Ectodermal cell (in vitro differentiated cells): ENCODE results near the gene VWA5A.

Experiments
- H3K27ac ChIP-seq: 2 replicates; pipeline ENCODE4 v1.7.0; 2013; ENCODE audit warnings: mild to moderate bottlenecking, low read depth, low read length; ENCODE audit not compliant: insufficient read depth, poor library complexity, severe bottlenecking
- H3K27me3 ChIP-seq: 2 replicates; pipeline ENCODE4 v1.7.0; 2013; ENCODE audit warnings: mild to moderate bottlenecking, low read length; ENCODE audit not compliant: insufficient read depth, control insufficient read depth, poor library complexity, severe bottlenecking
- H3K36me3 ChIP-seq: one replicate; pipeline ENCODE4 v1.7.0; 2013; ENCODE audit warnings: low read length; ENCODE audit not compliant: control insufficient read depth, insufficient read depth
- H3K4me1 ChIP-seq: one replicate; pipeline ENCODE4 v1.7.0; 2013; ENCODE audit warnings: low read length; ENCODE audit not compliant: control insufficient read depth, insufficient read depth
- H3K4me3 ChIP-seq: 2 replicates; pipeline ENCODE4 v1.7.0; 2013; ENCODE audit warnings: low read depth, low read length, control low read depth; ENCODE audit not compliant: insufficient read depth
- H3K9me3 ChIP-seq: 2 replicates; pipeline ENCODE4 v1.7.0; 2013; ENCODE audit warnings: mild to moderate bottlenecking, low read length, moderate library complexity; ENCODE audit not compliant: control insufficient read depth
- WGBS, 2 experiments: methylation state at CpG; one replicate each; pipeline ENCODE4 v1.1.7; 2013; ENCODE audit warnings: missing lambda C conversion rate in 2 of 2; 5-methylcytosine and 5-hydroxymethylcytosine counted together

Gene VWA5A

GRCh38 chr11:124090996-124091395, 24.3 kb upstream of the VWA5A start:
- Histone ChIP-seq H3K4me3 (no peak overlapping the region), H3K4me1 (no peaks in the 10 kb centered on the region), H3K36me3 (no peaks in the 10 kb centered on the region), H3K27me3 (no peaks in the 10 kb centered on the region), H3K27ac (no peak overlapping the region), H3K9me3 (no peaks in the 10 kb centered on the region)

GRCh38 chr11:124093330-124093729, 21.9 kb upstream of the VWA5A start:
- no peak overlapping the region for H3K27ac ChIP-seq
- no peaks in the 10 kb centered on the region for H3K36me3 ChIP-seq
- 86 to 96% methylated on average over 2 of the region's 2 CpGs for WGBS, 2 experiments
- no peaks in the 10 kb centered on the region for H3K9me3 ChIP-seq
- H3K27me3 ChIP-seq, result no peaks in the 10 kb centered on the region
- no peaks in the 10 kb centered on the region for H3K4me1 ChIP-seq
- no peak overlapping the region for H3K4me3 ChIP-seq

- no peak overlapping the region for H3K27ac ChIP-seq
- 67 to 70% methylated on average over 4 to 5 of the region's 5 CpGs for WGBS, 2 experiments
- H3K4me3 ChIP-seq, result no peak overlapping the region
- H3K27me3 ChIP-seq, result no peaks in the 10 kb centered on the region
- no peaks in the 10 kb centered on the region for H3K4me1 ChIP-seq
- H3K36me3 ChIP-seq, result no peaks in the 10 kb centered on the region
- H3K9me3 ChIP-seq, result no peaks in the 10 kb centered on the region
Measured at GRCh38 chr11:124094731-124095130, 20.5 kb upstream of the VWA5A start.

DNA sequence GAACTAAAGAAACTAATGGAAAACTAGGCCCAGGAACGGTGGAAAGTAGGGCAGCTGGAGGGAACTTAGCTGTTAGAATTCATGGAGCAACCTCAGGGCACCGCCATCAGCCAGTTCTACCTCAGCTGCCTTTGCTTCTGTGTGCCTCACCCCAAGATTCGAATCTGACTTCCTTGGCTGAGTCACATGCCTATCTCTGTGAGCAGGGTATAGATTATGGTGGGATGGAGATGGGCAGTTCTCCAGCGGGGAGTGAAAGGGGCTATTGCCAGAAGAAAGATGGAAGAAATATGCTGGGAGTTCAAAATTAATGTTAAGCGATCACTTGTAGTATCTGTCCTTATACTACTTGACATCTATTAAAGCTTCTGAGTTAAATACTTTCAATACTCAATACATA, 18.9 kb upstream of the VWA5A start:
- Histone ChIP-seq H3K9me3 (no peaks in the 10 kb centered on the region), H3K36me3 (no peaks in the 10 kb centered on the region), H3K4me1 (no peaks in the 10 kb centered on the region), H3K27me3 (no peaks in the 10 kb centered on the region), H3K4me3 (no peak overlapping the region), H3K27ac (no peak overlapping the region)
- WGBS, 2 experiments, result 93 to 97% methylated on average over 4 to 5 of the region's 5 CpGs

DNA sequence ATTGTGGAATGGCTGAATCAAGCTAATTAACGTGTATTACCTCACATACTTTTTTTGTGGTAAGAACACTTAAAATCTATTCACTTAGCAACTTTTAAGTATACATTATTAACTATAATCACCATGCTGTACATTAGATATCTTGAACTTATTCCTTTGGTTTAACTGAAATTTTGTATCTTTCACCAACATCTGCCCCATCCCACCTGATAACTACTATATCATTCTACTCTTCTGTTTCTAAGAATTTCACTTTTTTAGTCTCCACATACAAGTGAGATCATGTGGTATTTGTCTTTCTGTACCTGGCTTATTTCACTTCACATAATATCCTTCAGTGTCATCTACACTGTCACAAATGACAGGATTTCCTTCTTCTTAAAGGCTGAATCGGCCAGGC, 17.1 kb upstream of the VWA5A start:
- no peak overlapping the region for H3K4me3 ChIP-seq
- H3K27ac ChIP-seq, result no peak overlapping the region
- H3K4me1 ChIP-seq, result no peaks in the 10 kb centered on the region
- H3K36me3 ChIP-seq, result no peaks in the 10 kb centered on the region
- no peaks in the 10 kb centered on the region for H3K27me3 ChIP-seq
- 76 to 81% methylated on average over 1 to 2 of the region's 2 CpGs for WGBS, 2 experiments
- no peaks in the 10 kb centered on the region for H3K9me3 ChIP-seq

GRCh38 chr11:124101737-124102136, 13.5 kb upstream of the VWA5A start:
- Histone ChIP-seq H3K4me1 (no peaks in the 10 kb centered on the region), H3K27ac (no peak overlapping the region), H3K9me3 (no peaks in the 10 kb centered on the region), H3K36me3 (no peaks in the 10 kb centered on the region), H3K27me3 (no peaks in the 10 kb centered on the region), H3K4me3 (no peak overlapping the region)
- WGBS, 2 experiments, result 80 to 100% methylated on average over 1 of the region's 1 CpG

GRCh38 chr11:124108156-124108555, 7.1 kb upstream of the VWA5A start:
- H3K27ac ChIP-seq, result no peak overlapping the region
- 67 to 69% methylated on average over 1 of the region's 1 CpG for WGBS, 2 experiments
- no peaks in the 10 kb centered on the region for H3K27me3 ChIP-seq

DNA sequence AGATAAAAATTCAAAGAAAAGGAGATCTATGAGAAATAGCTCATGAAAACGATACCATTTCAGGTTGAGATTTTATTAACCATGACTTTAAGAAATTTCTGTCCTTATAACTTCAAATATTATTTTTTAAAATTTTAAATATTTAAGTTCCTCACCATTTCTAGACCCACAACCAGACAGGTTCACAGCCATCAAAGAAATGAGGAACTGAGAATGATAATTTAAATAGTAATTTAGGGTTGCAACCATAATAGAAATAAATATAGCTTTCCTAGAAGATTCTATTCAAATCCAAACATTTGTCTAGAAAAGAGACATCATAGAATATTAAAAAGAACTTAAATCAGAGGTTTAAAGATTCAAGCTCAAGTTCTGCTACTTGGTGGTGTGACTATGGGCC, 5.9 kb upstream of the VWA5A start:
- no peaks in the 10 kb centered on the region for H3K36me3 ChIP-seq
- WGBS, 2 experiments, result no CpG with 5 or more reads among the region's 1 CpG
- H3K9me3 ChIP-seq, result no peaks in the 10 kb centered on the region

More at GRCh38 chr11:124108156-124108555, 7.1 kb upstream of the VWA5A start:
- Histone ChIP-seq H3K4me1 (no peaks in the 10 kb centered on the region), H3K36me3 (no peaks in the 10 kb centered on the region), H3K9me3 (no peaks in the 10 kb centered on the region), H3K4me3 (no peak overlapping the region)

DNA sequence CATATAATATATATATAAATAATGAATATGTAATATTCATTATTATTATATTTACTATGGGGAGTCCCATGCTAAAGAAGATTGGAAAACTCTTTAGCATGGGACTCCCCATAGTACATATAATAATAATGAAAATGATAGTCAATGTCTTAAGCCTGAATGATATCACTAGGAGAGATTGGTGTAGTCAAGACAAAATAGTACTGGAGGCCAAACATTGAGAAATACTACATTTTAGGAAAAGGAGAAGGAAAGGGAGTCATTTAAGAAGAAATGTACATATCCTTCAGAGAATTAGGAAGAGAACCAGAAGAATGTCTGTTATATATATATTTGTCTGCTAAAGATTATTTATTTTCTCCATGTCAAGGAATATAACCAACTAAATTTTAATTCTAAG, 5.0 kb upstream of the VWA5A start:
- no peak overlapping the region for H3K4me3 ChIP-seq
- no peaks in the 10 kb centered on the region for H3K36me3 ChIP-seq
- H3K27ac ChIP-seq, result no peak overlapping the region
- H3K4me1 ChIP-seq, result no peaks in the 10 kb centered on the region
- H3K9me3 ChIP-seq, result no peaks in the 10 kb centered on the region
- H3K27me3 ChIP-seq, result no peaks in the 10 kb centered on the region

More for the DNA sequence above, 5.9 kb upstream of the VWA5A start:
- no peaks in the 10 kb centered on the region for H3K27me3 ChIP-seq
- no peak overlapping the region for H3K27ac ChIP-seq
- H3K4me1 ChIP-seq, result no peaks in the 10 kb centered on the region
- H3K4me3 ChIP-seq, result no peak overlapping the region

GRCh38 chr11:124113890-124114289, 1.4 kb upstream of the VWA5A start:
- H3K9me3 ChIP-seq, result no peaks in the 10 kb centered on the region

More at GRCh38 chr11:124113890-124114289, 1.4 kb upstream of the VWA5A start:
- Histone ChIP-seq H3K27me3 (no peaks in the 10 kb centered on the region), H3K4me1 (peaks cover 3% of the 10 kb centered on the region), H3K4me3 (no peak overlapping the region), H3K36me3 (peaks cover 3% of the 10 kb centered on the region), H3K27ac (no peak overlapping the region)
- 72 to 81% methylated on average over 4 of the region's 4 CpGs for WGBS, 2 experiments
